Measurements from ENCODE around the gene ATP10D. TPM values are rescaled to one million over a fixed set of nuclear protein-coding genes. Genes with fewer than 3 reads are reported as not detected.

Gene ATP10D
- total RNA-seq, 1 donor from 2014 or later, result 34.9 TPM

GRCh38 chr4:47463235-47463956, 21.7 kb upstream of the ATP10D start, which contains the start of gene COMMD8:
Gene COMMD8 (minus strand): TSS chr4:47463702. CDS start chr4:47463651, 51 bp downstream.
- peaks cover 21% of the 10 kb centered on the region for H3K4me1 Mint-ChIP-seq
- peaks cover 3% of the 10 kb centered on the region for H3K9me3 Mint-ChIP-seq
- no peaks in the 10 kb centered on the region for H3K27me3 Mint-ChIP-seq (ENCODE audit: low read depth)
- DNase-seq (ENCODE audit: low spot score in 2 of 2, unreplicated experiment in 2 of 2), result peak; percentile 92 to 97
- H3K4me3 Mint-ChIP-seq, result peak within 1 kb of the TSS; percentile 83
- peaks cover 12% of the 10 kb centered on the region for H3K36me3 Mint-ChIP-seq
- peak within 1 kb of the TSS; percentile 66 for H3K27ac Mint-ChIP-seq
- TF ChIP-seq CTCF (IDR thresholded peaks at IDR 0.05; ENCODE audit: unreplicated experiment), result peak; percentile 23

- H3K27me3 Mint-ChIP-seq (ENCODE audit: low read depth), result no peaks in the 10 kb centered on the region
- H3K27ac Mint-ChIP-seq, result no peak overlapping the region
- H3K9me3 Mint-ChIP-seq, result no peaks in the 10 kb centered on the region
- no peaks in the 10 kb centered on the region for H3K36me3 Mint-ChIP-seq
- TF ChIP-seq CTCF (IDR thresholded peaks at IDR 0.05; ENCODE audit: unreplicated experiment), result no peak
- no peak overlapping the region for H3K4me3 Mint-ChIP-seq
- no peak for DNase-seq (ENCODE audit: low spot score in 2 of 2, unreplicated experiment in 2 of 2)
- H3K4me1 Mint-ChIP-seq, result peaks cover 34% of the 10 kb centered on the region
These were observed 20.1 kb upstream of the ATP10D start for GRCh38 chr4:47465004-47465403.

- Mint-ChIP-seq H3K9me3 (no peaks in the 10 kb centered on the region), H3K27me3 (ENCODE audit: low read depth) (no peaks in the 10 kb centered on the region), H3K4me3 (no peak overlapping the region), H3K27ac (no peak overlapping the region), H3K4me1 (peaks cover 46% of the 10 kb centered on the region), H3K36me3 (no peaks in the 10 kb centered on the region)
- TF ChIP-seq CTCF (IDR thresholded peaks at IDR 0.05; ENCODE audit: unreplicated experiment), result no peak
- no peak for DNase-seq (ENCODE audit: low spot score in 2 of 2, unreplicated experiment in 2 of 2)
These were observed 18.9 kb upstream of the ATP10D start for GRCh38 chr4:47466056-47466785.

- no peak for TF ChIP-seq CTCF (IDR thresholded peaks at IDR 0.05; ENCODE audit: unreplicated experiment)
- Mint-ChIP-seq H3K36me3 (no peaks in the 10 kb centered on the region), H3K27ac (peak overlapping the region; percentile 70), H3K27me3 (ENCODE audit: low read depth) (no peaks in the 10 kb centered on the region), H3K9me3 (no peaks in the 10 kb centered on the region), H3K4me1 (peaks cover 44% of the 10 kb centered on the region), H3K4me3 (no peak overlapping the region)
- no peak for DNase-seq (ENCODE audit: low spot score in 2 of 2, unreplicated experiment in 2 of 2)
These were observed 16.2 kb upstream of the ATP10D start for GRCh38 chr4:47468706-47469365.

- no peak for DNase-seq (ENCODE audit: low spot score in 2 of 2, unreplicated experiment in 2 of 2)
- no peaks in the 10 kb centered on the region for H3K36me3 Mint-ChIP-seq
- TF ChIP-seq CTCF (IDR thresholded peaks at IDR 0.05; ENCODE audit: unreplicated experiment), result no peak
- H3K9me3 Mint-ChIP-seq, result no peaks in the 10 kb centered on the region
- peaks cover 44% of the 10 kb centered on the region for H3K4me1 Mint-ChIP-seq
- H3K4me3 Mint-ChIP-seq, result no peak overlapping the region
- H3K27ac Mint-ChIP-seq, result peak overlapping the region; percentile 57
- no peaks in the 10 kb centered on the region for H3K27me3 Mint-ChIP-seq (ENCODE audit: low read depth)
These were observed 15.1 kb upstream of the ATP10D start for GRCh38 chr4:47469951-47470350.

All from mesothelial cell of epicardium (in vitro differentiated cells).